ENCODE results near the gene PSMD3. TPM values are rescaled to one million over a fixed set of nuclear protein-coding genes. Genes with fewer than 3 reads are reported as not detected.

Gene PSMD3
- polyA plus RNA-seq, 1 donor (not counting 4 experiments of a cell fraction or from before 2014, with no cell fraction given): 108 TPM

DNA sequence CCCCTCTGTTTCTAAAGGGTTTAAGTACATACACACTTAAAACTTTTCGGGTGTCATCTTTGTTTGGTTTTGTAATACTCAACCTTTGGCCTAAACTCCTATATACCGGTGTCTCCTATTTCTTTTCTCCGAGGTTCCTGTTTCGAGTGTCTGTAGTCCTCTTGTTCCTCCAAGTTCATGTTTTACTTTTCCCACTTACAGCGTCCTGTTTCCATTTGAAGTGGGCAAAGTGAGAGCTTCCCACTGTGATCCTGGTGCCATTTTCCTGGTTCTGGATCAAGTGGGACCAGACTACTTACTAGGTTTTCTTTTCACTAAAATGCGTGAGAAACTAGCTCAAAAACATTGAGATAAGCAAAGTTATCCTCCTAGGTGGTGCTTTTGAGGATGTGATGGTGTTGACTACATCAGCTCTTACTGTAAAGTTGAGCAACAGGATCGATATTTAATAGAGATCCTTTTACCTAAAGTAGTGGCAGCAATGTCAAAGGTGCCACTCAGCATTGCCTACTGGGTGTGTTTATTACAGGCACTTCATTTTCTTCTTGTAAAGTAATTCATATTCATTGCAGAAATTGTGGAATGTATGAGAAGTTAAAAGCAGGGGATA lies 1.3 kb downstream of the PSMD3 start:
- TF ChIP-seq, protein P1, sequence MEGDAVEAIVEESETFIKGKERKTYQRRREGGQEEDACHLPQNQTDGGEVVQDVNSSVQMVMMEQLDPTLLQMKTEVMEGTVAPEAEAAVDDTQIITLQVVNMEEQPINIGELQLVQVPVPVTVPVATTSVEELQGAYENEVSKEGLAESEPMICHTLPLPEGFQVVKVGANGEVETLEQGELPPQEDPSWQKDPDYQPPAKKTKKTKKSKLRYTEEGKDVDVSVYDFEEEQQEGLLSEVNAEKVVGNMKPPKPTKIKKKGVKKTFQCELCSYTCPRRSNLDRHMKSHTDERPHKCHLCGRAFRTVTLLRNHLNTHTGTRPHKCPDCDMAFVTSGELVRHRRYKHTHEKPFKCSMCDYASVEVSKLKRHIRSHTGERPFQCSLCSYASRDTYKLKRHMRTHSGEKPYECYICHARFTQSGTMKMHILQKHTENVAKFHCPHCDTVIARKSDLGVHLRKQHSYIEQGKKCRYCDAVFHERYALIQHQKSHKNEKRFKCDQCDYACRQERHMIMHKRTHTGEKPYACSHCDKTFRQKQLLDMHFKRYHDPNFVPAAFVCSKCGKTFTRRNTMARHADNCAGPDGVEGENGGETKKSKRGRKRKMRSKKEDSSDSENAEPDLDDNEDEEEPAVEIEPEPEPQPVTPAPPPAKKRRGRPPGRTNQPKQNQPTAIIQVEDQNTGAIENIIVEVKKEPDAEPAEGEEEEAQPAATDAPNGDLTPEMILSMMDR (optimal IDR thresholded peaks at IDR 0.05 in 1 of 3, IDR thresholded peaks at IDR 0.05 in 1 of 3, conservative IDR thresholded peaks at IDR 0.05 in 1 of 3; ENCODE audit: extremely low read depth in 1 of 3, insufficient read depth in 2 of 3, low read length in 3 of 3): no peak
- TF ChIP-seq EZH2 (IDR thresholded peaks at IDR 0.05; ENCODE audit: low read length): no peak
- Histone ChIP-seq H3K79me2 (ENCODE audit: control insufficient read depth, insufficient read depth, low read length) (peaks cover 49% of the 10 kb centered on the region), H3K4me1 (ENCODE audit: control insufficient read depth, extremely low read depth, insufficient read depth, low read length) (peaks cover 34% of the 10 kb centered on the region), H3K4me2 (ENCODE audit: control insufficient read depth, extremely low read depth, insufficient read depth, low read depth, low read length) (peak overlapping the region; percentile 97), H3K9me1 (ENCODE audit: control insufficient read depth, extremely low read depth, insufficient read depth, low read length) (no peaks in the 10 kb centered on the region), H3K9me3 (ENCODE audit: control insufficient read depth, low read depth, low read length) (no peaks in the 10 kb centered on the region), H3K4me3 (ENCODE audit: control insufficient read depth in 2 of 3, extremely low read depth in 1 of 3, insufficient read depth in 2 of 3, low read depth in 1 of 3, low read length in 3 of 3) (peak overlapping the region; percentile 92 to 99 (median 93)), H3K9ac (ENCODE audit: control insufficient read depth, extremely low read depth, insufficient read depth, low read length) (peak overlapping the region; percentile 99), H2AFZ (ENCODE audit: control insufficient read depth, low read length) (no peak overlapping the region), H3K36me3 (ENCODE audit: control insufficient read depth in 2 of 2, extremely low read depth in 1 of 2, insufficient read depth in 2 of 2, low read length in 2 of 2) (peaks cover 16 to 25% of the 10 kb centered on the region in 2 experiments), H3K27me3 (ENCODE audit: control insufficient read depth, extremely low read depth, insufficient read depth, low read length) (no peaks in the 10 kb centered on the region), H4K20me1 (ENCODE audit: control insufficient read depth, extremely low read depth, insufficient read depth, low read length) (peaks cover 6% of the 10 kb centered on the region), H3K27ac (ENCODE audit: control insufficient read depth, insufficient read depth, low read length) (peak overlapping the region; percentile 98)
- no peak for DNase-seq (ENCODE audit: low read depth, low spot score)
- dilution Hi-C loops (cut with MboI; ENCODE audit: extremely low pct_ligation_motif_present, low sequenced_read_pairs): no loop called here
- no peak for FAIRE-seq

DNA sequence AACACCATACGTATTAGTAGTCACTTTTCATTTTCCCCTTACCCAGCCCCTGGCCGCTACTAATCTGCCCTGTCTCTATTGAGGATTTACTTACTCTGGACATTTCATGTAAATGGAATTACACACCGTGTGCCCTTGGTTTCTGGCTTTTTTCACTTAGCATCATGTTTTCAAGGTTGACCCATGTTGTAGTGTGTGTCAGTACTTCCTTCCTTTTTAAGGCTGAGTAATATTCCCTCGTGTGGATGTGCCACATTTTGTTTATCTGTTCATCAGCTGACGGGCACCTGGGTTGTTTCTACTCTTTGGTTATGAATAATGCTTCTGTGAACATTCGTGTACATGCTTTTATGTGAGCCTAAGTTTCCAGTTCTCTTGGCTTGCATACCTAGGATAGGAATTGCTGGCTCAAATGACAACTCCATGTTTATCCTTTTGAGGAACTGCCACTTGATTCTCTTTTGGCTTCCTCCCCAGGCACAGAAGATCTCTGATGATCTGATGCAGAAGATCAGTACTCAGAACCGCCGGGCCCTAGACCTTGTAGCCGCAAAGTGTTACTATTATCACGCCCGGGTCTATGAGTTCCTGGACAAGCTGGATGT lies 7.7 kb downstream of the PSMD3 start:
- peaks cover 57 to 75% of the 10 kb centered on the region in 2 experiments for H3K36me3 ChIP-seq (ENCODE audit: control insufficient read depth in 2 of 2, extremely low read depth in 1 of 2, insufficient read depth in 2 of 2, low read length in 2 of 2)
- no peaks in the 10 kb centered on the region for H4K20me1 ChIP-seq (ENCODE audit: control insufficient read depth, extremely low read depth, insufficient read depth, low read length)
- H3K9ac ChIP-seq (ENCODE audit: control insufficient read depth, extremely low read depth, insufficient read depth, low read length): no peak overlapping the region
- no peak for DNase-seq (ENCODE audit: low read depth, low spot score)
- H3K4me1 ChIP-seq (ENCODE audit: control insufficient read depth, extremely low read depth, insufficient read depth, low read length): no peaks in the 10 kb centered on the region
- H3K27ac ChIP-seq (ENCODE audit: control insufficient read depth, insufficient read depth, low read length): no peak overlapping the region
- peaks cover 26% of the 10 kb centered on the region for H3K79me2 ChIP-seq (ENCODE audit: control insufficient read depth, insufficient read depth, low read length)
- dilution Hi-C loops (cut with MboI; ENCODE audit: extremely low pct_ligation_motif_present, low sequenced_read_pairs): no loop called here
- TF ChIP-seq, protein P1 (optimal IDR thresholded peaks at IDR 0.05 in 1 of 3, IDR thresholded peaks at IDR 0.05 in 1 of 3, conservative IDR thresholded peaks at IDR 0.05 in 1 of 3; ENCODE audit: extremely low read depth in 1 of 3, insufficient read depth in 2 of 3, low read length in 3 of 3): no peak
- no peak for TF ChIP-seq EZH2 (IDR thresholded peaks at IDR 0.05; ENCODE audit: low read length)
- no peak for FAIRE-seq
- no peak overlapping the region for H3K4me3 ChIP-seq (ENCODE audit: control insufficient read depth in 2 of 3, extremely low read depth in 1 of 3, insufficient read depth in 2 of 3, low read depth in 1 of 3, low read length in 3 of 3)
- no peaks in the 10 kb centered on the region for H3K9me1 ChIP-seq (ENCODE audit: control insufficient read depth, extremely low read depth, insufficient read depth, low read length)
- no peaks in the 10 kb centered on the region for H3K9me3 ChIP-seq (ENCODE audit: control insufficient read depth, low read depth, low read length)
- H3K27me3 ChIP-seq (ENCODE audit: control insufficient read depth, extremely low read depth, insufficient read depth, low read length): no peaks in the 10 kb centered on the region
- no peak overlapping the region for H3K4me2 ChIP-seq (ENCODE audit: control insufficient read depth, extremely low read depth, insufficient read depth, low read depth, low read length)
- H2AFZ ChIP-seq (ENCODE audit: control insufficient read depth, low read length): no peak overlapping the region
